Duodenal mucosa (tissue), 2 donors: ENCODE measurements around the gene PLEKHA5.
A peak's percentile ranks its signal among the peaks of the same experiment; 100 is the strongest.

Experiments
- H3K27ac ChIP-seq: one replicate; pipeline ENCODE4 v1.7.0; 2013; ENCODE audit warnings: low read depth, low read length
- H3K27me3 ChIP-seq, 2 donors: one replicate each; pipeline ENCODE4 v1.7.0; 2013; ENCODE audit warnings: low read length in 2 of 2, control low read depth in 1 of 2; ENCODE audit not compliant: insufficient read depth in 2 of 2, control insufficient read depth in 1 of 2
- H3K36me3 ChIP-seq, 2 donors: one replicate each; pipeline ENCODE4 v1.7.0; 2013; ENCODE audit warnings: low read length in 2 of 2, control low read depth in 1 of 2; ENCODE audit not compliant: insufficient read depth in 2 of 2, control insufficient read depth in 1 of 2
- H3K4me1 ChIP-seq, 2 donors: one replicate each; pipeline ENCODE4 v1.7.0; 2013; ENCODE audit warnings: low read length in 2 of 2, control low read depth in 1 of 2; ENCODE audit not compliant: insufficient read depth in 2 of 2, control insufficient read depth in 1 of 2
- H3K4me3 ChIP-seq, 2 donors: one replicate each; pipeline ENCODE4 v1.7.0; 2013; ENCODE audit warnings: low read length in 2 of 2, low read depth in 1 of 2
- H3K9ac ChIP-seq, 2 donors: one replicate each; pipeline ENCODE4 v1.7.0; 2013; ENCODE audit warnings: low read length in 2 of 2, low read depth in 1 of 2
- H3K9me3 ChIP-seq, 2 donors: one replicate each; pipeline ENCODE4 v1.7.0; 2013; ENCODE audit warnings: low read length in 2 of 2, control low read depth in 1 of 2; ENCODE audit not compliant: control insufficient read depth in 1 of 2

PLEKHA5 gene

DNA sequence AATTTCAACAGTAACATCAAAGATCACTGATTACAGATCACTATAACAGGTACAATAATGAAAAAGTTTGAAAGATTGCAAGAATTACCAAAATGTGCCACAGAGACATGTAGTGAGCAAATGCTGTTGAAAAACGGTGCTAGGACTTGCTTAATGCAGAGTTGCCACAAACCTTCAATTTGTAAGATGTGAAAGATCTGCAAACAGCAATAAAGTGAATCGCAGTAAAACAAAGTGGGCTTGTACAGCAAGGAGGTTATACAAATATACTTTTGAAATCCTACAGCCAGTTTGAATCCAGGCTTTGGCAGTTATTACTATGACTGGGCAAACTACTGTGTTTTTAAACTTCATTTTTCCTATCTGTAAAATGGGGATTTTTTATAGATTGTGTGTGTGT is 1.0 kb upstream of the PLEKHA5 start:
- Histone ChIP-seq H3K4me3 (no peak overlapping the region), H3K9ac (no peak overlapping the region), H3K9me3 (peaks cover 6 to 9% of the 10 kb centered on the region in 2 donors), H3K27me3 (no peaks in the 10 kb centered on the region), H3K36me3 (no peaks in the 10 kb centered on the region), H3K27ac (no peak overlapping the region), H3K4me1 (peaks cover 0 to 6% of the 10 kb centered on the region in 2 donors)

- Histone ChIP-seq H3K4me1 (peaks cover 4 to 6% of the 10 kb centered on the region in 2 donors), H3K9ac (peak overlapping the region in 1 of 2 donors; percentile 32), H3K9me3 (peaks cover 6 to 9% of the 10 kb centered on the region in 2 donors), H3K36me3 (no peaks in the 10 kb centered on the region), H3K27ac (no peak overlapping the region), H3K4me3 (peak overlapping the region; percentile 45 to 58), H3K27me3 (no peaks in the 10 kb centered on the region)
Observed at GRCh38 chr12:19129122-19129485, 429 bp upstream of the PLEKHA5 start.

DNA sequence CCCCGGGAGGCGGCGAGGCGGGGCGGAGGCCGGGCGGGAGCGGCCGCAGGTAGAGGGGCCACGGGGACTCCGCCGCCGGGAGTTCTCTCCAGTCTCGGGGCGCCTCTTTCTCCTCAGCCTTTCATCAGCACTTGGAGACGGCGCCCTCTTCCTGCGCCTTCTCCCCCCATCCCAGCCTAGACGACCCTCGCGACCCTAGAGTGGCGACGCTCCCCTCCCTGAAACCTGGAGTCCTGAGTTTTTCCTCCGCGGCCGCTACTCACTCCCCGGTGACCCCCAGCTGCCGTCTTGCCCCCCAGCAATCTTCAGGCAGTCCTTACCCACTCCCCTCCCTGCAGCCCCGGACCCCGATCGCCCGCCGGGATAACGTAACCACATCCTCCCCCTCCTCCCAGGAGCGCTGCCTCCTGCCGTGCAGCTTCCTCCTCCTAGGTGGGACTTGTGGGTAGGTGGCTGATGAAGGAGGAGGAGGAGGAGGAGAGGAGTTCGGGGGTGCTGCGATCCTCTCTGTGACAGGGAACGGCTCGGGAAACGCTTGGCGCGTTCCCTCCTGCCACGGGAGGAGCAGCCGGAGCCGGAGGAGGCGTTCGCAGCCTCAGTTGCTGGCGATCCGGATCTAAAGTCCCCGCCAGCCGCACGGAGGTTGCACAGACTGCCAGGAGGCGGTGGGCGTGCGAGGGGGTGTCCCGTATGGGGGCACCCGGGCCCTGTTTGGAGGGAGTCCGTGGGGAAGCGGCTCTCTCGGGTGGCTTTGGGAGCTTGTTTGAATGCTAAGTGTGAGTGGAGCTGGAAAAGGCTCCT is 891 bp downstream of the PLEKHA5 start:
- H3K27me3 ChIP-seq = no peaks in the 10 kb centered on the region
- H3K36me3 ChIP-seq = no peaks in the 10 kb centered on the region
- peak overlapping the region; percentile 92 to 95 for H3K4me3 ChIP-seq
- H3K4me1 ChIP-seq = peaks cover 5 to 12% of the 10 kb centered on the region in 2 donors
- H3K27ac ChIP-seq = peak overlapping the region; percentile 78
- peak overlapping the region; percentile 76 to 87 for H3K9ac ChIP-seq
- peaks cover 6 to 9% of the 10 kb centered on the region in 2 donors for H3K9me3 ChIP-seq

DNA sequence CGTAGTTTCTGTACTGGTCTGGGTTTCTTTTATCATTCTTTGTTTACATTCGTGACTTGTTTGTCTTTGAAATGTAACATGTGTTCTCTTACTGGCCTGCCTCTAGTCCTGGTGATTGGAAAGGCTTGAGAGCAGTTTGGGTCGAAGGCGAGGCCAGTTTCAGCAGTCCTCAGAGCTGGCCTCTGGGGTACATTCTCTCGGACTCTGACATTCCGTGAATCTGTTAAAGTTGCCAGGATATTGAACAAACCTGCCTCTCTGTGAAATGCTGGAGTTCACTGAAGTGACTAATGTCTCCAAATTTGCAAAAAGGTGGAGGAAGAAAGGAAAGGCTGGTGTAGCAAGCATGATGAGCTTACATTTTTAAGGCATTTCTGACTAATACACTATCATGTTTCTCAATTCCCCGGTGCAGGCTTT is 1.5 kb downstream of the PLEKHA5 start:
- peaks cover 6 to 9% of the 10 kb centered on the region in 2 donors for H3K9me3 ChIP-seq
- peak overlapping the region; percentile 76 to 87 for H3K9ac ChIP-seq
- H3K36me3 ChIP-seq = no peaks in the 10 kb centered on the region

DNA sequence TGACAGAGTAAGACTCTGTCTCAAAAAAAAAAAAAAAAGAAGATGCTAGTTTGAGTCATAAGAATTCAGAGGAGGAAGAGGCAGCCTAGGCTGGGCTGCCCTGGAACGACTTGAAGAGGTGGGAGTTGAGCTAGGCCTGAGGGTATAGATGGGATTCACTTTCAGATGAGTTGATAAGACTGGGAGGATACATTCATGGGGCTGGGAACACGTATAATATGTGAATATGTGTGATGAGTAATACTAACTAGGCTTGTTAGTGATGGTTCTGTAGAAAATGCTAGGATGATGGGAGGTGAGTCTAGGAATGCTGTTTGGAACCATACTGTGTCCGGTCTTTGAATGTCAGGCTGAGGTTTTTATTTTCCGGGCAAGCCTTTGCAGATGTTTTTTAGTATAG is 9.0 kb downstream of the PLEKHA5 start:
- Histone ChIP-seq H3K27ac (no peak overlapping the region), H3K4me1 (peaks cover 6 to 8% of the 10 kb centered on the region in 2 donors), H3K4me3 (no peak overlapping the region), H3K9ac (no peak overlapping the region), H3K9me3 (no peaks in the 10 kb centered on the region), H3K27me3 (no peaks in the 10 kb centered on the region), H3K36me3 (peaks cover 0 to 4% of the 10 kb centered on the region in 2 donors)

More for the DNA sequence above, 1.5 kb downstream of the PLEKHA5 start:
- H3K4me3 ChIP-seq = peak overlapping the region; percentile 92 to 95
- peaks cover 5 to 12% of the 10 kb centered on the region in 2 donors for H3K4me1 ChIP-seq
- H3K27me3 ChIP-seq = no peaks in the 10 kb centered on the region
- H3K27ac ChIP-seq = peak overlapping the region; percentile 78

DNA sequence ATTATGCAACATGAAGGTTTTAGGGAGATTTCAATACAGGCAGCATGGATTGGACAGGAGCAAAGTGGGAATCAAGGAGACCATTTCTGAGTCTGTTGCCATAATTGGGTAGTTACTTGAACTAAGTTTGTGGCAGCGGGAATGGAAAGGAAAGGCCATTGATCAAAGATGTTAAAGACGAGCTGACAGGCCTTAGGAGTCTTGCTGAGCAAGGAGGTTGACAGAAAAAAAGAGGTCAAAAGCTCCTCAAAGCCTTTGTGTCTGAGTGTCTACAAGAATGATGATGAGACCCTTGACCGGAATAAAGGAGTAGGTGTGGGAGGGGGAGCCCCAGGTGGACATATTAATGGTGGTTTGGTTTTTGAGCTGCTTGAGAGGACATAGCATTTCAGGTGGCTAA is 9.4 kb downstream of the PLEKHA5 start:
- H3K9ac ChIP-seq = no peak overlapping the region
- peaks cover 6% of the 10 kb centered on the region in 2 donors for H3K4me1 ChIP-seq
- no peak overlapping the region for H3K27ac ChIP-seq
- peaks cover 0 to 4% of the 10 kb centered on the region in 2 donors for H3K36me3 ChIP-seq
- H3K9me3 ChIP-seq = no peaks in the 10 kb centered on the region
- no peak overlapping the region for H3K4me3 ChIP-seq
- H3K27me3 ChIP-seq = no peaks in the 10 kb centered on the region

DNA sequence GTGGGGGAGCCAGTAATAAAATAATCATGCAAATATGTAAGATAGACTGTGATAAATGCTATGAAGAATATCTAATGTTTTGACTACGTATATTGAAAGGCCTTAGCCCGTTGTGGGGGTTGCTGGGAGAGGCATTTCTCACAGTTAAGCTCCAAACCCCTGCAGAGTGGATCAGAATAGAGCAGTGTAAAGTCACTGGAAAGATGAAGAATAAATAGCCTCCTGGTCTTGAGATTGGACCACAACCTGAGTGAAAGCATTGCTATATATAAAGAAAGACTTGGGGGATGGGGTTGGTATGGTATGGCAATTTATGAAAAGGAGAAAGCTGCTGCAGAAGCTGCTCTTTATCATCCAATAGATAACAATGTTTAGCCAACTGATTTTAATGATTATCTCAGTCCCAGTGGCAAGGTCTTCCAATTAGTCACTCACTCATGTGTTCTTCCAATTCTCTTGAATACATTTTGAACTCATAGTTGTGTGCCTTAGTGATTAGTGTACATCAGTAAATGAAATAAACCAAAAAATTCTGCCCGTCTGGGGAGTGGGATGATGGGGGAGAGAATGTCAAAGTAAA is 10.2 kb downstream of the PLEKHA5 start:
- Histone ChIP-seq H3K27me3 (no peaks in the 10 kb centered on the region), H3K4me3 (no peak overlapping the region), H3K27ac (no peak overlapping the region), H3K9me3 (no peaks in the 10 kb centered on the region), H3K9ac (no peak overlapping the region), H3K36me3 (peaks cover 0 to 4% of the 10 kb centered on the region in 2 donors), H3K4me1 (peaks cover 11 to 12% of the 10 kb centered on the region in 2 donors)

DNA sequence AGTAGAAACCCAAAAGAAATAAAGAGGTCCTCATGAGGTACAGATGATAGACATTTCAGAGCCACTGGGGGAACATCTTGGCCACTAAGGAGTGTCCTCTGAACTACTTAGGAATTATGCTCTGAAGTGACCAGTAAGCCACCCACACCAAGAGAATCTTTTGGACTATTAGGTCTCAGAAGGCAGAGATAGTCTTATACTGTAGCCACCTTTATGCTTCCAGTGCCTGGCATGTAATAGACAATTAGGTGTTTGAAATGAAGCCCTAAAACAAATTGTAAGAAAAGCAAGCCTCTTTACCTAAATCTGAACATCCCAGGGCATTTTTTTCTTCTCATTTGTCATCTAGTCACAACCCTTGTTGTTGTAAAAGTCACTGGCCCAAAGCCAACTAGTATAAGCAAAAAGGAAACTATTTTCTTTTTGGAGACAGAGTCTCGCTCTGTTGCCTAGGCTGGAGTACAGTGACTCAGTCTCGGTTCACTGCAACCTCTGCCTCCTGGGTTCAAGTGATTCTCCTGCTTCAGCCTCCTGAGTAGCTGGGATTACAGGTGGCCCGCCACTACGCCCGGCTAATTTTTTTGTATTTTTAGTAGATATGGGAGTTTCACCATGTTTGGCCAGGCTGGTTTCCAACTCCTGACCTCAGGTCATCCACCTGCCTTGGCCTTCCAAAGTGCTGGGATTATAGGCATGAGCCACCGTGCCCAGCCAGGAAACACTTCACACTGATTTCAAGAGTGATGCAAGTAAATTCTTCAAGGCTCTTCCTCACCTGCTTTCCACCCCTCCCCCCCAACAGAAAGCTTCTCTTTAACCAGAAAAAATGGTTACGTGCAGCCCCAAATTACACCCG is 11.1 kb downstream of the PLEKHA5 start:
- H3K4me3 ChIP-seq = no peak overlapping the region
- no peaks in the 10 kb centered on the region for H3K27me3 ChIP-seq
- no peak overlapping the region for H3K9ac ChIP-seq
- H3K4me1 ChIP-seq = peaks cover 7 to 16% of the 10 kb centered on the region in 2 donors
- no peak overlapping the region for H3K27ac ChIP-seq
- H3K9me3 ChIP-seq = no peaks in the 10 kb centered on the region
- peaks cover 0 to 4% of the 10 kb centered on the region in 2 donors for H3K36me3 ChIP-seq

GRCh38 chr12:19142499-19142898 is 13.0 kb downstream of the PLEKHA5 start:
- H3K9ac ChIP-seq = no peak overlapping the region
- no peak overlapping the region for H3K27ac ChIP-seq
- H3K9me3 ChIP-seq = no peaks in the 10 kb centered on the region
- H3K36me3 ChIP-seq = peaks cover 0 to under 1% of the 10 kb centered on the region in 2 donors
- no peak overlapping the region for H3K4me3 ChIP-seq
- H3K27me3 ChIP-seq = no peaks in the 10 kb centered on the region
- H3K4me1 ChIP-seq = peaks cover 7 to 20% of the 10 kb centered on the region in 2 donors

DNA sequence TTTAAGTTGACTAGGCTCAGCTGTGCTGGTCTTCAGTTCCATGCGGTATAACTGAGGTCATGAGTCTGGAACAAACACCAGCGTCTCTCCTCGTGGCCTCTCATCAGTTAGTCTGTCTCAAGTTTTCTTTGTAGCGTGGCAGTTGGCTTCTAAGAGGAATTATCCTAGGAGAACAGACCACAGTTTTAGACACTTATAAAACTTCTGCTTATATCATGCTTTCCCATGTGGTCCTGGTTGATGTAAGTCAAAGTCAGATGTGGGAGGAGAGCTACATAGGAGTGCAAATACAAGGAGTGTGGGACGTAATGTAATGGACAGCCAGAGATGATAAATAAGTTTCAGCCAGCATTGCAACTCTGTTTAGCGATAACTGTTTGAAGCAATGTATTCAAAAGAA is 14.8 kb downstream of the PLEKHA5 start:
- Histone ChIP-seq H3K9ac (no peak overlapping the region), H3K27me3 (no peaks in the 10 kb centered on the region), H3K9me3 (no peaks in the 10 kb centered on the region), H3K4me3 (no peak overlapping the region), H3K4me1 (peaks cover 7 to 20% of the 10 kb centered on the region in 2 donors), H3K27ac (no peak overlapping the region), H3K36me3 (no peaks in the 10 kb centered on the region)
